ENCODE measurements around the gene AGRN. TPM values are rescaled to one million over a fixed set of nuclear protein-coding genes. Genes with fewer than 3 reads are reported as not detected.

AGRN gene
- 10 to 100 TPM; 10.9 to 35.7 (median 20.6) TPM for total RNA-seq

GRCh38 chr1:1020000-1020404 lies at the start of gene AGRN:
Gene AGRN (plus strand): TSS chr1:1020120. CDS start chr1:1020173, 53 bp downstream.
- H3K4me1 ChIP-seq = peaks cover 0 to 45% (median 17%) of the 10 kb centered on the region in 4 donors
- no peaks in the 10 kb centered on the region for H3K9me3 ChIP-seq
- peak within 1 kb of the TSS; percentile 53 to 94 (median 72) for H3K4me3 ChIP-seq
- H3K36me3 ChIP-seq = no peaks in the 10 kb centered on the region
- no peaks in the 10 kb centered on the region for H3K27me3 ChIP-seq
- WGBS, 2 donors = 1% methylated on average over 21 of the region's 58 CpGs; no CpG with 5 or more reads in 1 of the 2 donors
- H3K27ac ChIP-seq = peak within 1 kb of the TSS; percentile 90 to 96 (median 90)
- TF ChIP-seq EP300 (IDR thresholded peaks at IDR 0.05) (no peak), CTCF (IDR thresholded peaks at IDR 0.05) (no peak), POLR2A (IDR thresholded peaks at IDR 0.05) (no peak)
- no peak for DNase-seq (ENCODE audit: low spot score in 2 of 2)

- Histone ChIP-seq H3K9me3 (no peaks in the 10 kb centered on the region), H3K36me3 (peaks cover 0 to under 1% (median 0%) of the 10 kb centered on the region in 3 donors), H3K4me1 (peaks cover 0 to 17% (median 13%) of the 10 kb centered on the region in 4 donors), H3K27me3 (peaks cover 2 to 89% of the 10 kb centered on the region in 2 donors), H3K27ac (no peak overlapping the region), H3K4me3 (no peak overlapping the region)
- no peak for TF ChIP-seq POLR2A (IDR thresholded peaks at IDR 0.05)
- no peak for TF ChIP-seq EP300 (IDR thresholded peaks at IDR 0.05)
- TF ChIP-seq CTCF (IDR thresholded peaks at IDR 0.05) = no peak
- no peak for DNase-seq (ENCODE audit: low spot score in 2 of 2)
- 16 to 25% methylated on average over 15 to 22 of the region's 33 CpGs for WGBS, 2 donors
Observed at GRCh38 chr1:970242-970972, 49.5 kb upstream of the AGRN start.

- H3K27ac ChIP-seq = no peak overlapping the region
- no peak for TF ChIP-seq POLR2A (IDR thresholded peaks at IDR 0.05)
- TF ChIP-seq EP300 (IDR thresholded peaks at IDR 0.05) = no peak
- no peak for TF ChIP-seq CTCF (IDR thresholded peaks at IDR 0.05)
- peaks cover 2 to 92% of the 10 kb centered on the region in 2 donors for H3K27me3 ChIP-seq
- no peaks in the 10 kb centered on the region for H3K36me3 ChIP-seq
- 31 to 34% methylated on average over 28 to 33 of the region's 42 CpGs for WGBS, 2 donors
- no peak overlapping the region for H3K4me3 ChIP-seq
- H3K9me3 ChIP-seq = no peaks in the 10 kb centered on the region
- DNase-seq (ENCODE audit: low spot score in 2 of 2) = no peak
- peaks cover 0 to 17% (median 11%) of the 10 kb centered on the region in 4 donors for H3K4me1 ChIP-seq
Observed at GRCh38 chr1:970973-971730, 48.8 kb upstream of the AGRN start.

GRCh38 chr1:971751-972506 lies 48.0 kb upstream of the AGRN start:
- DNase-seq (ENCODE audit: low spot score in 2 of 2) = no peak
- Histone ChIP-seq H3K36me3 (no peaks in the 10 kb centered on the region), H3K27me3 (peaks cover 2 to 91% of the 10 kb centered on the region in 2 donors), H3K4me1 (peaks cover 0 to 13% (median 5%) of the 10 kb centered on the region in 4 donors), H3K4me3 (no peak overlapping the region), H3K27ac (no peak overlapping the region), H3K9me3 (no peaks in the 10 kb centered on the region)
- 71 to 81% methylated on average over 21 to 26 of the region's 34 CpGs for WGBS, 2 donors
- TF ChIP-seq CTCF (IDR thresholded peaks at IDR 0.05) (no peak), POLR2A (IDR thresholded peaks at IDR 0.05) (no peak), EP300 (IDR thresholded peaks at IDR 0.05) (no peak)
